ENCODE results near the gene TMEM208. TPM values are rescaled to one million over a fixed set of nuclear protein-coding genes. Genes with fewer than 3 reads are reported as not detected.

TMEM208 gene
- total and polyA plus RNA-seq, 4 donors: 22.1 to 196 (median 93.8) TPM

DNA sequence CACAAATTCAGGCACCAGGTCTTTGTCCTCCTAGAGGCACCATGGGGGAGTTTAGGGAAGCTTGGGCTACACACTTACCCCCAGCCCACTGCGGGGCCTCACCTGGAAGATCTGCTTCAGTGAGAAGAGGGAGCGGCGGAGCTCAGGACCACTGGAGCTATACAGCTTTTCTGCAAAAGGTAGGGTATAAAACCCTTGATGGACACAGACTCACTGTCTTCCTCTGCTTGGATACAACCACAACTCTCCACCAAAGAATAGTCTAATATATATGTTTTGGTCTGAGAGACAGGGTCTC, 11.3 kb downstream of the TMEM208 start:
- no peak for DNase-seq
- Histone ChIP-seq H3K9me3 (ENCODE audit: control insufficient read depth in 4 of 4, insufficient read depth in 3 of 4, low read length in 3 of 4) (no peaks in the 10 kb centered on the region), H3K36me3 (ENCODE audit: control insufficient read depth in 4 of 4, insufficient read depth in 4 of 4, low read length in 4 of 4) (peaks cover 3 to 60% (median 57%) of the 10 kb centered on the region in 4 donors), H3K27ac (ENCODE audit: low read depth in 1 of 2, low read length in 1 of 2) (no peak overlapping the region), H3K4me3 (no peak overlapping the region), H3K4me1 (ENCODE audit: control insufficient read depth in 5 of 5, insufficient read depth in 5 of 5, low read length in 5 of 5) (peaks cover 6 to 27% (median 24%) of the 10 kb centered on the region in 5 donors), H3K9ac (ENCODE audit: insufficient read depth in 1 of 2, low read length in 2 of 2) (no peak overlapping the region), H3K27me3 (ENCODE audit: control insufficient read depth in 3 of 3, insufficient read depth in 3 of 3, low read length in 2 of 3) (no peaks in the 10 kb centered on the region)
- ATAC-seq (ENCODE audit: insufficient read depth, low FRiP score): no peak
- TF ChIP-seq, protein P1, sequence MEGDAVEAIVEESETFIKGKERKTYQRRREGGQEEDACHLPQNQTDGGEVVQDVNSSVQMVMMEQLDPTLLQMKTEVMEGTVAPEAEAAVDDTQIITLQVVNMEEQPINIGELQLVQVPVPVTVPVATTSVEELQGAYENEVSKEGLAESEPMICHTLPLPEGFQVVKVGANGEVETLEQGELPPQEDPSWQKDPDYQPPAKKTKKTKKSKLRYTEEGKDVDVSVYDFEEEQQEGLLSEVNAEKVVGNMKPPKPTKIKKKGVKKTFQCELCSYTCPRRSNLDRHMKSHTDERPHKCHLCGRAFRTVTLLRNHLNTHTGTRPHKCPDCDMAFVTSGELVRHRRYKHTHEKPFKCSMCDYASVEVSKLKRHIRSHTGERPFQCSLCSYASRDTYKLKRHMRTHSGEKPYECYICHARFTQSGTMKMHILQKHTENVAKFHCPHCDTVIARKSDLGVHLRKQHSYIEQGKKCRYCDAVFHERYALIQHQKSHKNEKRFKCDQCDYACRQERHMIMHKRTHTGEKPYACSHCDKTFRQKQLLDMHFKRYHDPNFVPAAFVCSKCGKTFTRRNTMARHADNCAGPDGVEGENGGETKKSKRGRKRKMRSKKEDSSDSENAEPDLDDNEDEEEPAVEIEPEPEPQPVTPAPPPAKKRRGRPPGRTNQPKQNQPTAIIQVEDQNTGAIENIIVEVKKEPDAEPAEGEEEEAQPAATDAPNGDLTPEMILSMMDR (IDR thresholded peaks at IDR 0.05; ENCODE audit: control extremely low read depth, extremely low read depth): no peak
- WGBS, 2 donors: 98 to 99% methylated on average over 3 of the region's 3 CpGs

DNA sequence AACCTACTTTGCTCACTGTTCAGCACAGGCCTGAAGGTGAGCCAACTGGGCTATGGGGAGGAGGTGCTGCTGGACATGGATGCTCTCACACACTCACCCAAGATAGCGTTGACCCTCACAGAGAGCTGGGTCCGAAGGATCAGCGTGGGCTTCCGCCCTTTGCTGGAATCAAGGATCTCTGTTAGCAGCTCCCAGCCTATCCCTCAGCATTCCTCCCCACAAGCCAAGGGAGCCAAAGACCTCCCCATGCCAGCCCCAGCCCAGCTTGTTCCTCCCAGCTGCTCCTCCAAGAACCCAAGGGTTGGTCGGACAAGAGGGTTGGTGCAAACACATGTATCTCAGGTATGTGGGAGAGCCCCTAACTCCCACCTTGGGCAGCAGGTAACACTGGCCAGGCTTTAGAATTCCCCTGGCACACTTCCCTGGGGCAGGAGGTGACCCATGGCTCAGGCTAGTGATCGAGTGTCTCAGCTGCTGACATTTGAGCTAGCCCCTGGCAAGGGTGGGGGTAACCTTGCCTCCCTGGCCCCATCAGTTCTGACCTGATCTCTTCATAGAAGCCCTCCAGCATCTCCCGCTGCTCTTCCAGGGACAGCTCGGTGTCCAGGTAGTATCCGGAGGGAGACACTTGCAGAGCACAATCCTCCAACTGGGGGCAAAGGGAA, 12.0 kb downstream of the TMEM208 start:
- no peak for ATAC-seq (ENCODE audit: insufficient read depth, low FRiP score)
- 90 to 94% methylated on average over 9 of the region's 9 CpGs for WGBS, 2 donors
- Histone ChIP-seq H3K4me1 (ENCODE audit: control insufficient read depth in 5 of 5, insufficient read depth in 5 of 5, low read length in 5 of 5) (peaks cover 6 to 34% (median 31%) of the 10 kb centered on the region in 5 donors), H3K27ac (ENCODE audit: low read depth in 1 of 2, low read length in 1 of 2) (peak overlapping the region in 1 of 2 donors; percentile 78), H3K36me3 (ENCODE audit: control insufficient read depth in 4 of 4, insufficient read depth in 4 of 4, low read length in 4 of 4) (peaks cover 3 to 59% (median 51%) of the 10 kb centered on the region in 4 donors), H3K9ac (ENCODE audit: insufficient read depth in 1 of 2, low read length in 2 of 2) (no peak overlapping the region), H3K4me3 (no peak overlapping the region), H3K27me3 (ENCODE audit: control insufficient read depth in 3 of 3, insufficient read depth in 3 of 3, low read length in 2 of 3) (no peaks in the 10 kb centered on the region), H3K9me3 (ENCODE audit: control insufficient read depth in 4 of 4, insufficient read depth in 3 of 4, low read length in 3 of 4) (no peaks in the 10 kb centered on the region)
- no peak for DNase-seq
- TF ChIP-seq, protein P1 (IDR thresholded peaks at IDR 0.05; ENCODE audit: control extremely low read depth, extremely low read depth): no peak

DNA sequence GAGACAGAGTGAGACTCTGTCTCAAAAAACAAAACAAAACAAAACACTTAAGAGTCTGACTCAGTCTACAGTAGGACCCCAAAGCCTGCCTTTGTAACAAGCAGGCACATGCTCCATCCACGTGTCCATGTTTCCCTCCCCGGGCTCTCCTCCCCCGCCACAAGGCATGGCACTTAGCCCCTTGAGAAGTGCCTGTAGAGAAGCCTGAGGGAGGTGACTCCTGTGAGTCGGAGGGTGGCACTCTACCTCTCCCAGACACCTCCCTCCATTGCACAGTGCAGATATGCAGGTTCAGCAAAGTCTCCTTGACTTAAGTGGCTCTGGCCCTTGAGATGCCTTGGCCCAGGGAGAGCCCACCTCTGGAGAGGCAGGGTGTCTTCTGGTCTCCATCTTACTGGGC, 13.6 kb downstream of the TMEM208 start:
- TF ChIP-seq, protein P1 (IDR thresholded peaks at IDR 0.05; ENCODE audit: control extremely low read depth, extremely low read depth): no peak

More for the DNA sequence above, 13.6 kb downstream of the TMEM208 start:
- Histone ChIP-seq H3K9me3 (ENCODE audit: control insufficient read depth in 4 of 4, insufficient read depth in 3 of 4, low read length in 3 of 4) (no peaks in the 10 kb centered on the region), H3K27ac (ENCODE audit: low read depth in 1 of 2, low read length in 1 of 2) (peak overlapping the region; percentile 55 to 78), H3K36me3 (ENCODE audit: control insufficient read depth in 4 of 4, insufficient read depth in 4 of 4, low read length in 4 of 4) (peaks cover 3 to 55% (median 40%) of the 10 kb centered on the region in 4 donors), H3K9ac (ENCODE audit: insufficient read depth in 1 of 2, low read length in 2 of 2) (no peak overlapping the region), H3K4me3 (no peak overlapping the region), H3K27me3 (ENCODE audit: control insufficient read depth in 3 of 3, insufficient read depth in 3 of 3, low read length in 2 of 3) (no peaks in the 10 kb centered on the region), H3K4me1 (ENCODE audit: control insufficient read depth in 5 of 5, insufficient read depth in 5 of 5, low read length in 5 of 5) (peaks cover 15 to 50% (median 45%) of the 10 kb centered on the region in 5 donors)
- peak; percentile 51 to 74 (median 72) for DNase-seq
- WGBS, 2 donors: 61 to 82% methylated on average over 4 of the region's 4 CpGs
- ATAC-seq (ENCODE audit: insufficient read depth, low FRiP score): peak; percentile 49

All from lung (tissue), 12 donors.